ENCODE measurements around the gene POLD4.
A peak's percentile ranks its signal among the peaks of the same experiment; 100 is the strongest.

POLD4 gene

GRCh38 chr11:67314218-67314617, 39.1 kb downstream of the POLD4 start:
- no peak for DNase-seq

DNA sequence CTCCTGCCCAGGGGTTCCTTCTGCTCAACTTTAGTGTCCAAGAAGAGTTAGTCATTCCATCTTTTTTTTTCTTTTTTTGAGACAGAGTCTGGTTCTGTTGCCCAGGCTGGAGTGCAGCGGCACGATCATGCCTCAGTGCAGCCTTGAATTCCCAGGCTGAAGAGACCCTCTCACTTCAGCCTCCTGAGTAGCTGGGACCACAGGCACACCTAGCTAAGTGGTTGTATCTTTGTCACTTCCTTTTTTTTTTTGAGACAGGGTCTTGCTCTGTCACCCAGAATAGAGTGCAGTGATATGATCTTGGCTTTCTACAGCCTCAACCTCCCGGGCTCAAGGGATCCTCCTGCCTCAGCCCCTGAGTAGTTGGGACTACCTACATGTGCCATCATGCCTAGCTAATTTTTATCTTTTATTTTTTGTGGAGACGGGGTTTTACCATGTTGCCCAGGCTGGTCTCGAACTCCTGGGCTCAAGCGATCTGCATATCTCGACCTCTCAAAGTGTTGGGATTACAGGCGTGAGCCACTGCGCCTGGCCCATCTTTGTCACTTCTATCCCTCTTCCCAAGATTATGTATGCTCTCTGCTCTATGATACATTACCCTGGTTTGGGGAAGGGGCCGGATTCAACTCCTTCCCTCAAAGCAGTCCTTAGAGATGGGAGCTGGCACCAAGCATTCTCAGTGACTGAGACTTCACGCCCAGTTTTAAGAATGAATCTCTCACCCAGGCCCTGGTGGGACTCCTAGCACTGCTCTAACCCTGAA, 40.0 kb downstream of the POLD4 start:
- DNase-seq: no peak

DNA sequence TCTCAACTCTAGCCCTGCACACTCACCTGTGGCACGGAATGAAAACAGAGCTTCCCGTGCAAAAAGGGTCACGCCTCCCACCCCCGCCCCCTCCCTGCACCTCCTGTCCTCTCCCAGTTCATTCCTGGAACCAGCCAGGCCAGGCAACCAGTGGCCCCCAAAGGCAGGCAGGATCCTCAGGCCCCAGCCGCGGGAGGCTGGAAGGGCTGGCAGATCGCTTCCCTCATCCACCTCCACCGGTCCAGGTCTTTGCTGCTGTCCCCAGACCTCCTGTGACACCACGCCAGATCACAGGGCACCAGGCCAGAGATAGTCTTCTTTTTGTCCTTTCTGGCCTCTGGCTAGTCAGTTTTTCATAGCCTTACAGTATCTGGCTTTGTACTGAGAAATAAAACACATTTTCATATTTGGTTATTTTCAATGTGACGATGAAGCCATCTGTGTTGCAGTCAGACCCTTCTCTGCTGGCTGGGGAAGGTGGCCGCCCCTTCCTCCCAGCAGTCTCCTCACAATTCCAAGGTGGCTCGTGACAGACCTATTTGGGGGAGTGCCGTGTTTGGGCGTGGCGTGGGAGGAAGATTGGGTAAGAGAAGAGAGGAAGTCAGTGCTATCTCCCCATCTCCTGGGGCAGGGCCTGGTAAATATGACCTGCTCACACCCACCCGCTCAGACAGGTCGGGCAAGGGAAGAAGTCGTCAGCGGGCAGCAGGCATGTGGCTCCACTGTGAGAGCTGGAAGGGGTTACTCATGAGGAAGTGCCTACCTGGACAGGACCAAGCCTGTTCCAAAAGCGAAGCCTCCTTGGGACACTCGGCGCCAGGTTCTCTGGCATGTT, 40.9 kb downstream of the POLD4 start:
- DNase-seq: no peak

GRCh38 chr11:67311556-67312082, 41.7 kb downstream of the POLD4 start:
- no peak for DNase-seq

DNA sequence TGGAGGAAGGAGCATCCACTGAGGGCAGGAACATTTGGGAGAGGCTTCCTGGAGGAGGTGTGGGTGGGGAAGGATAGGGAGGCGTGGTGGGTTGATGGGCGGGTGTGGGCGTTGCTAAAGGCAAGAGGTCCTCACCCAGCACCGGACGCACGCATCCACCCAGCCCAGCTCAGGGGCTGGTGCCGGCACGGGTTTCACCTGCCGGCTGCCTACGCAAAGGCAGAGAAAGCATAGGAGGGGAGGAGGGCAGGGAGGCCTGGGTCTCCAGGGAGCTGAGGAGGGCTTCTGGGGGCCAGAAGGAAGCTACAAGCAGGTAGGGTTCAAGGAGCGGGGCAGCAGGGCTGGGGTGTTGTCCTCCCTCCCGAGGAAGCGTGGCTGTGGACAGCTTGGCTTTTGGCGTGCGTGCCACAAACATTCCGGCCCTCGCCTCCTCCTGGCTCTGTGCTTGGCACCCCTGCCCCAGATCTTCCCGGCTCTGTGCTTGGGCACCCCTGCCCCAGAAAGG, 42.2 kb downstream of the POLD4 start:
- DNase-seq: no peak

DNA sequence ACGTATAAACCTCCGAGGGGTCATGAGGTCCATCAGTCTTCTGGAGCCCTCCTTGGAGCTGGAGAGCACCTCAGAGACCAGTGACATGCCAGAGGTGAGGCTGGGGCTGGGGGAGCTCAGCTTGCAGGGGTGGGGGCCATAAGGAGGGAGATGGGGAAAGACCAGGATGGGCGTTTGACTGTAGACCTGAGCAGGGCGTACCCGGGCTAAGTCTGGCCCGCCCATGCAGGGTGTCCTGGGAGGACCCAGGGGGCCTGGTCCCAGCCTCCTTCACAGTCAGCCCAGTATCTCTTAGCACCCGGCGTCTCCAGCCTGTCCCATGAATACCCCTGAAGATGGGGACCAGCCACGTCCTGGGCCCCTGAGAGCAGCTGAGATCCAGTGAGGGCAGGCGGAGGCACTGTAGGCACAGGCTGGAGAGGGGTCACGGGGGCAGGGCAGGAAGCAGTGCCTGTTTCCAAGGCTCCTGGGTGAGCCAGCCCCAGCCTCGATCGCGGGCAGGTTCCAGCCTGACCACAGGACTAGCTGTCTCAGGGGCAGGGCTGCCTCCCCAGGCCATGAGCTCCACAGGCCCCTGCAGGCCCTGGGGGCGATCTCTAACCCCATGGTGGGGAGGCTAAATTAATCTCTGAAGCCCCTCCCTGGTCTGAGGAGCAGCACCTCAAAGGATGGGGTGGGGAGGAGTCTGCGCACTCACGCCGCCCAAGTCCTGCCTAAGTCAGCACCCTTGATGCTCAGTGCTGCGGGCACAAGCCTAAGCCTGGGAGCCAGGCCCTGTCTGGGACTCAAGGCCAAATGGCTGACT, 42.9 kb downstream of the POLD4 start:
- no peak for DNase-seq

DNA sequence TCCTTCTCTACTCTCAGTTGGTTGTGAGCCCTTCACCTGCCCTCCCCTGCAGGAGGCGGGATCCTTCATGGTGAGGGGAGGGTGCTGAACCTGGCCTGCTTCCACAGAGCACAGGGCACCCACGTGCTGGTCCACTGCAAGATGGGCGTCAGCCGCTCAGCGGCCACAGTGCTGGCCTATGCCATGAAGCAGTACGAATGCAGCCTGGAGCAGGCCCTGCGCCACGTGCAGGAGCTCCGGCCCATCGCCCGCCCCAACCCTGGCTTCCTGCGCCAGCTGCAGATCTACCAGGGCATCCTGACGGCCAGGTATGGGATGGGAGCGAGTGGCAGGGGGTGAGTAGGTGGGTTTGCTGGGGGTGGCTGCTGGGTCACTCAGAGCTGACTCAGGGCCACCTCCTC, 43.7 kb downstream of the POLD4 start:
- DNase-seq: no peak

DNA sequence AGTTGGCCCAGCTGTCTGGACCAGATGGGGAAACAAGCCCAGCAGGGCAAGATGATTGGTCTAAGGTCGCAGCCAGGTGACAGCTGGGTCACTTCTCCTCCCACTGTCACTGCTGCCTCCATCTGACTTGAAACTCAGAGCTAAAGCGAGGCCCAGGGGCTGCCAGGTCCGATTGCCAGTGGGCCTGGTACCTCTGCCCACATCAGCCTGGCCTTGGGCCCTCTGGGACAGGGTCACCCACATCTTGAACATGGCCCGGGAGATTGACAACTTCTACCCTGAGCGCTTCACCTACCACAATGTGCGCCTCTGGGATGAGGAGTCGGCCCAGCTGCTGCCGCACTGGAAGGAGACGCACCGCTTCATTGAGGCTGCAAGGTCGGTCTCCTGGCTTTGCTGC, 44.2 kb downstream of the POLD4 start:
- no peak for DNase-seq

- DNase-seq: no peak
Measured at GRCh38 chr11:67308031-67308866, 45.1 kb downstream of the POLD4 start.

- no peak for DNase-seq
Measured at GRCh38 chr11:67307545-67308001, 45.8 kb downstream of the POLD4 start.

DNA sequence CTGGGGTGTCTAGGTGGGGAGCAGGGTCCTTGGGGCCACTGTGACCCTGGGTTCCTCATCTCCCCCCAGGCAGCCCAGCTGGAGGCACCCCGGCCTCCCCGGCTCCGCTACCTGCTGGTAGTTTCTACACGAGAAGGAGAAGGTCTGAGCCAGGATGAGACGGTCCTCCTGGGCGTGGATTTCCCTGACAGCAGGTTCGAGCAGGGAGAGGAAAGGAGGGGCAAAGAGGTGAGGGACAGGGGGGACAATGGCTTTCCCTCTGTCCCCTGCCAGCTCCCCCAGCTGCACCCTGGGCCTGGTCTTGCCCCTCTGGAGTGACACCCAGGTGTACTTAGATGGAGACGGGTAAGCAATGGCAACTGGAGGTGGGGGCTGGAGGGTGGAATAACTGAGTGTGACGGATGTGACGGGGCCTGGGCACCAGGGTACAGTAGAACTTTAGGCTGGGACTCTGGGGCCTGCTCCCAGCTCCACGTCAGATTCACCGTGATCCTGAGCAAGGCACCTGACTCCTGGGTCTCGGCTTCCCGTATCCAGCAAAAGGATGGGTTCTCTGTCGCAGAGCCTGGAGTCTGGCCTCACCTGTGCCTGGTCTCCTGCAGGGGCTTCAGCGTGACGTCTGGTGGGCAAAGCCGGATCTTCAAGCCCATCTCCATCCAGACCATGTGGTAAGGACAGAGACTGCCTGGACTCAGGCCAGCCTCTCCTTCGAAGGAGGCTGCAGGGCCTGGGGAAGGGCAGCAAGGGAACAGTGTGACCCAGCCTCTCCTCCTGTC, 46.4 kb downstream of the POLD4 start:
- no peak for DNase-seq

DNA sequence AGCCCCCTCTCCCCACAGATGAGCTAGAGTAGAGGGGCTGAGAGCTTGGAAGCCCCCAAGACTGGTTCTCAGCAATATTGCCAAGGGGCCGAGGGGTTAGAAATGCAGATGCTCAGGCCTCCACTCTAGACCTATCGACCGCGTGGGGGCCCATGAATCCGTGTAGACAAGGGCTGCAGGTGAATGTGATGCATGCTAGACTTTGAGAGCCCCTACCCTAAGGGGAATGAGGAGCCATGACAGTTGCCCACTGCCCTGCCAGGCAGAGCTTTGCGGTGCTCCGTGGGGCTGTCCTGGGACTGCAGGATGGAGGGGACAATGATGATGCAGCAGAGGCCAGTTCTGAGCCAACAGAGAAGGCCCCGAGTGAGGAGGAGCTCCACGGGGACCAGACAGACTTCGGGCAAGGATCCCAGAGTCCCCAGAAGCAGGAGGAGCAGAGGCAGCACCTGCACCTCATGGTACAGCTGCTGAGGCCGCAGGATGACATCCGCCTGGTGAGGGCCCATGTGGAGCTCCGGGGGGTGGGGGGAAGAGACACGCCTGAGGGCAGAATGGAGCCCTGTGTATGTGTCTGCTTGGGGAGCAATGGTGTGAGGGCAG, 48.7 kb downstream of the POLD4 start:
- DNase-seq: no peak

DNA sequence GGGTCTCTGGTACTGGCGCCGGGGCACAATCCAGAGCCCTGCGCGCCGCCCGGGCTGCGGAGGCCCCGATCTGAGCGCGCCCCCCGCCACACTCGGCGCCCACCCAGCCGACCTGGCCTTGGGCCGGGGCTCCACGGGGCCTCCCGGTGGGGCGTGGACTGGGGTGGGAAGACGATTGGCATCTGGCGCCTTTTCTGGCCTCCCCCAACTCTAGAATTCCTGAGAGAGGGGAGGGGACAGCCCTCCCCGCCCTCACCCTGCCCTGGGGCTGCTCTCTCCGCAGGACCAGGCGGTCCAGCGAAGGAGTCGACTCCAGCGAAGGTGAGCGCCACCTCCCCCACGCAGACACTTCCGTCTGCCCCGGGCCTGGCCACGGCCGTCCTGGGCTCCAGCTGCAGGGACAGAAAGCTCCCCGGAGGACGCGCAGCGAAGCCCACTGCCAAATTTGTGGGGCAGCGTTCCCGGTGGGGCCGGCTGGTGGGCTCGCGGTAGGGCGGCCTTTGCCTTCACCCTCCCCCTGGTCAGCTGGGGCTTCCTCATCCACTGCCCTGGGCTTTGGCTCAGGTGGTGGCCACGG, 49.4 kb downstream of the POLD4 start:
- DNase-seq: no peak

DNA sequence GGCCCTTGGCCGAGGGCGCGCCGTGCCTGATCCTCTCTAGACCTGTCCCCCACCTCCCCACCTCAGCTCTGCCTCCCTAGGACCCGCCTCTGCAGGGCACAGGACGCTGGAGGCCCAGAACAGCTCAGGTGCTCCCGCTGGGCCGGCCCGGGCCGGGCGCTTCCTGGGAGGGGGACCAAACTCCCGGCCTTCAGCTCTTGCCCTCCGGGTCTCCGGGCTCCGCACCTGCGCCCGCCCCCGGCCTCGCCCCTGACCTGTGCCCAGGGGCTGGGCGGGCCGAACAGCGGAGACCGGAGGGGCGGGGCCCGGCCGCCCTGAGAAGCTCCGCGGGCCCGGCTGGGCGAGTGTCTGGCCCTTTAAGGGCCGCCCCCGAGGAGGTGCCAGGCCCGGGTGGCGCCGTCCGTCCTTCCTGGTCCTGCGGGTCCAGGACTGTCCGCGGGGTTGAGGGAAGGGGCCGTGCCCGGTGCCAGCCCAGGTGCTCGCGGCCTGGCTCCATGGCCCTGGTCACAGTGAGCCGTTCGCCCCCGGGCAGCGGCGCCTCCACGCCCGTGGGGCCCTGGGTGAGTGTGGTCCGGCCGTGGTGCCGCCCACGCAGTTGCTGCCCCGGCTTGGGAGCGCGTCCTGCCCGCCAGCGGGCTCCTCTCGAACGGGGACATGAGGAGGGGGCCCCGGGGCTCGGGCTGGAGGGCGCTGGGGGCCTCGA, 50.1 kb downstream of the POLD4 start, which contains the start of gene SSH3:
Gene SSH3 (plus strand): TSS at position 399 of the 703 bp plus-strand sequence. CDS start 96 bp downstream, at position 495.
- peak; percentile 18 for DNase-seq

DNA sequence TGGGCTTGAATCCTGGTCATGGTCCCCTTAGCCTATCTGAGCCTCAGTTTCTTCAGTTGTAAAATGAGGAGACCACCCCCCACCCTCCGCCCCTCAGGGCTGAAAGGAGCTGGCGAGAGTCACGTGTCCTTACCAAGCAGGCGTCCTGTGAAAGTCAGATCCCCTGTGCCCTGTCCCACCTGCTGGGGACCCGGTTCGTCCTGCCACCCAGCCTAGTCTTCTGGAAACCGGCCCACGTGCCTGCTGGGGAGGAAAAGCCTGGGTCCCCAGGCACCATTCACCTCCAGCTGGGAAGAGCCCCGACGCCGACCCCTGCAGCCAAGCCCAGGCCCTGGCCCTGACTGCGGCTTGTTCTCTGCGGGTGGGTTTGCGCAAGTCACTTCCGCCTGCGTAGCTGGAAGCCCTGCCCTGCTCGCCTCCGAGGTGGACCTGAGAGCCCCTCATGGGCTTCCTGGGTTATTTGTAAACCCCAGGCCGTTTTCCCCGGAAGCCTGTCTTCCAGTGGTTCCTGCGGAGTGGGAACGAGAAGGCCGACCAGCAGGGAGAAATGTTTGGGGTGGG, 50.7 kb downstream of the POLD4 start:
- DNase-seq: no peak

DNA sequence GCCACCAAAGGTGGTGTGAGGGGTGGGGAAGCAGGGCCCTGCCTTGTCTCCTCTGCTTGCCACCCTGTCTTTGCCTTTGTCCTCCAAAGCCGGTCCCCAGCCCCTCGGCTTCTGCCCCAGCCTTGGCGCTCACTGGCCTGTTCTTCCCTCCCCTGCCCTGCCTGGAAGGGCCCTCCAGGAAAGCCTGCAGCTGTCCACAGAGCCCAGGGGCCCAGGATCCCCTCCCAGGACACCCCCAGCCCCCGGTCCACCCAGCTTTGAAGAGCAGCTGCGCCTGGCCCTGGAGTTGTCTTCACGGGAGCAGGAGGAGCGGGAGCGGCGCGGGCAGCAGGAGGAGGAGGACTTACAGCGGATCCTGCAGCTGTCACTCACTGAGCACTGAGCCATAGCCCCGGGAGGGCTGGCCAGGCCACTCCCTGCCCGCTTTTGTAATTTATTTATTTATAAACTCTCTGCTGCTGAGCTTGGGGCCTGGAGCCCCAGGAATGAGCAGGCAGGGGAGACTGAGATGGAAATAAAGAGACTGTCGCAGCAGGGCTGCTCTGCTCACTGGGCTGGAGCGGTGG, 51.3 kb downstream of the POLD4 start:
- DNase-seq: no peak

DNA sequence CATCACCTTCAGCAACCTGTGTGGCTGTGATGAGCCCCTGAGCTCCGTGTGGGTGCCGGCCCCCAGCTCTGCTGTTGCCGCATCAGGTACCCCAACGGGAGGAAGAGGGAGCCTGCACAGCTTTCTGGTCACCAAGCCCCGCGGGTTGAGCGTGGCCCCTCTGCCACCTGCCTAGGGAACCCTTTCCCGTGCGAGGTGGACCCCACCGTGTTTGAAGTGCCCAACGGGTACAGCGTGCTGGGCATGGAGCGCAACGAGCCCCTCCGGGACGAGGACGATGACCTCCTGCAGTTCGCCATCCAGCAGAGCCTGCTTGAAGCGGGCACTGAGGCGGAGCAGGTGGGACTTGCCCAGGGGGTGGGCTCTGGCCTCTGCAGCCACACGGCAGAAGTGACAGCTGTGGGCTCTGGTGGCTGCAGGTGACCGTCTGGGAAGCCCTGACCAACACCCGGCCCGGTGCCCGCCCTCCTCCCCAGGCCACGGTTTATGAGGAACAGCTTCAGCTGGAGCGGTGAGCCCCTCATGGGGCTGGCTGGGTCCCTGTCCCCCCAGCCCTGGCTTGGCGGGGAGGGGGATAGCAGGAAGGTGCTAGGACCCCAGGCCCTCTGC, 51.9 kb downstream of the POLD4 start:
- no peak for DNase-seq
